Embryonic facial prominence (tissue), 1 donor: ENCODE data around the gene SETD7.

ENCODE experiments used
- DNase-seq: peaks from one replicate; pipeline ENCODE4 v3.0.0-alpha.2; 2016; ENCODE audit errors: extremely low spot score

Gene SETD7

GRCh38 chr4:139574641-139575040, 18.6 kb upstream of the SETD7 start:
- DNase-seq, result no peak

GRCh38 chr4:139568206-139568955, 12.4 kb upstream of the SETD7 start:
- no peak for DNase-seq

DNA sequence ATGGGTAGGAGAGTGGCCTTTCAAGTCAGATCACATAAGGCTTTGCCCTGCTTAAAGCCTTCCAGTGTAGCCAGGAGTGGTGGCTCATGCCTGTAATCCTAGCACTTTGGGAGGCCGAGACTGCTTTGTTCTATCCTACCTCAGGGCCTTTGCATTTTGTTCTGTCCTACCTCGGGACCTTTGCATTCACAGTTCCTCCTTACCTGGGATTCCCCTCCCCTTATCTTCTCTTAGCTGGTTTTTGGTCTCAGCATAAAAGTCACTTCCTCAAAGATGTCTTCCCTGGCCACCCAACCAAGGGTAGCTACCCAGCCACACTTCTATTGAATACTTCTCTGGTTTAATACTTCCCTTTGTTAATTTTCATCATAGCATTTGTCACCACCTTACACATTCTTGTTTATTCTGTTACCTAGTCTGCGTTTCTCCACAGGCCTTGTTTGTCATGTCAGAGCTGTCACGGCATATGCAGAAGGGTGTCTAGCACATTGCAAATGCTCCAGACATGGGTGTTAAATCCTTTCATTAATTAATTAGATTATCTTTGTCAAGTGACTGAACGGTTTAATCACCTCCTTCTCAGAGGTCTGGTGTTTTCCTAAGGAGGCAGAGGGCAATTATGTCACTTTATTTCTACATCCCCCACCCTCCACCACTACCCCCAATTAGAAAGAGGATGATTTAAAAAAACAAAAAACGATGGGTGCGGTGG, 11.3 kb upstream of the SETD7 start:
- DNase-seq, result no peak

DNA sequence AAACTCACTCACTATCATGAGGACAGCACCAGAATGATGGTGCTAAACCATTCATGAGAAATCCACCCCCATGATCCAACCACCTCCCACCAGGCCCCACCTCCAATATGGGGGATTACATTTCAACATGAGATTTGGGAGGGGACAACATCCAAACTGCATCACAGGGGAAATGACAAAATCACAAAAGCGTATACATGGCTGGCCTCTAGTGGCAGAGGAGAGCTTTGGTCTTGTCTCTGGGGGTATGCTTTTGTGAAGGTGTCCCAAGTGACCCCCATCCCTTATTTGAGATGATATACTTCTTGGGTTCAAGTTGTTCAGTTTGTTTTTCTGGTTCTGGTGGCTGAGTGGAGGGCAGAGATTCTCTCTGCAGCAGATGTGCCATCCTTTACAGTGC, 8.5 kb upstream of the SETD7 start:
- no peak for DNase-seq

GRCh38 chr4:139563515-139563914, 7.5 kb upstream of the SETD7 start:
- DNase-seq, result no peak

GRCh38 chr4:139562839-139563238, 6.8 kb upstream of the SETD7 start:
- DNase-seq, result no peak

DNA sequence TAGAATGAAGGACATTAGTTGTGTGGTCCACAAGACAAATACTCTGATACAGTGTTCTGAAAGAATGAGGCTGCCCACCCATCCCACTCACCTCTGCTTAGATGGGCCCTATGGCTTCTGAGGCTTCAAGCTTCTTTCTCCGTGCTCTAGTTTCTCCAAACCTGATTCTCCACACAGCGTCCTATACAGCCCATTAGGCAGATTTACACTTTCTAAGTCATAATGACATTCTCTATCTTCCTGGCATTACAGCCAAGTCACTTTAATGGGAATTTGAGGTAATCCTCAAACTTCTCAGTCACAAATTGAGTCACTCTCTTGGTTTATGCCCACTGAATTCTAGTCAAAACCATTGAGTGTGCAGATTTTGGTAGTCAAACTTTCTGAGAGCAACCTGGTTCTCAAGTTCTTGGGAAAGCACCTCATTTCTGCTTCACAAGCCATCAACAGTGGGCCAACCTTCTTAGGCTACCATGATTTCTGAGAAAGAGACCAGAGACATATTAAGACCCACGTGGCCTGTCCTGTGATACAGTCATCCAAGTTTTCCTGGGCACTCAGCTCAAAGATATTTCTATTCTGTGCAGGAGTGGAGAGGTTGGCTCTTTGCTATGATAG, 6.2 kb upstream of the SETD7 start:
- DNase-seq, result no peak

DNA sequence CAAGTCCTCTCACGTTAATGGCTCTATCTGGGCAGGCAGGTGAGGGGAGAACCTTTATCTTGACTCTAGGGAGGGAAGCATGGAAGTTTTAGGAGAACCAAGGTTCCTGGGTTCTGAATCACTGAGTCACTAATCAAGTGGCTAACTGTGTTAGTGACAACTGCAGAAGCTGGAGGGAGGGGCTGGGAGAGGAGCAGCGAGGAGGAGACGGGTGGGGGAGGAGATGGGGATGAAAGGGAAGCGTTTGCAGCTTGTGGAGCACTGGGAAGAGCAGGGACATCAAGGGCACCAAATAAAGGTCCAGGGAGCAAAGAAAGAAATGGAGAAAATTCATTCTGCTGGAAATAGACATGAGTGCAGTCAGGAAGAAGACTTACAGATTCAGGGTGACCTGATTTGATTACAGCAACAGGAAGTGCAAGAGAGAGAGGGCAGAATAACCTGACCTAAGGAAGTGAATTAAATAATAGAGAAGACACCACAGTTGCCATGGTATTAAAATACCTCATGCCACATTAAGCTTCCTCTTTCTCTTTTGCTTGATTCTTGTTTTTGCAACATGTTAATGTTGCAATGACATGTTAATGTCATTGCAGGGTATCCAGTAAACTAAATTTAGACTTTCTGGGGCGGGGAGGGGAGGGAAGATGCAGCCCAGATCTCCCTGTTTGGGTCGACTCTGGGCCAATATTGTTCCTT, 4.5 kb upstream of the SETD7 start:
- DNase-seq, result no peak

DNA sequence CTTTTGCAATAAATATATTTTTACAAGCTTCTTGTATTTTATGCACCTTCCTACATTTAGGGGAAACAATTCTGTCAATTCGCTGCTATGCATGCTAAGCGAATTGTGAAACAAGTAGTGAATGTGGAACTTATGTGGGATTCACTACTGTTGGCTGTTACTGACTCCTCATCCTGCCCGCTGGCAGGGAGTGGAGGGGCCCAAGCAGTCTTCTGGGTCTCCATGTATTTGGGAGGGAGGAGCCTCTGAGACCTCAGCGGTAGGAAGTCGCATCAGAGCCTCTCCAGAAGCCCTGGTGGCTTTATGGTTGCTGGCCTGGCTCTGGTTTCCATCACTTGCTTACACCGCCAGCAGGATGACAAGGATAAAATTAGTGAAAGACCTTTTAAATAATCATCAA, 3.7 kb upstream of the SETD7 start:
- no peak for DNase-seq

DNA sequence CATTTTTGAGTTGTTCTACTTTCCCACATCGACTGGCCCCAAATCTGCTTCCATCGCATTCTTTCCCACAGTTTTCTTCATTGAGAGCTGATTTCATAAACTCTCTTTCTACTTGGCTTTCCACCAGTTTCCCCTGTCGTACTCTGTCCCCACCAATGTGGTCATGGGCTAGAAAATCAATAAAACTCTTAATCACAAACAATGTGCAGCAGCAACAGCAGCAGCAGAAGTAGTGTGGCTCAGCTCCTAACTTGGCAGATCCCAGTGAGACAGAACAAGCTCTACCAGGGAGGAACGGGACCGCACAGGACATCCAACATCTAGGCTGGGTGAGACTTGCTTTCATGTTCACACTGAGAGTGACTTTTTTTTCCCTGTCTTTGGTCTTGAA, 3.1 kb upstream of the SETD7 start:
- no peak for DNase-seq

DNA sequence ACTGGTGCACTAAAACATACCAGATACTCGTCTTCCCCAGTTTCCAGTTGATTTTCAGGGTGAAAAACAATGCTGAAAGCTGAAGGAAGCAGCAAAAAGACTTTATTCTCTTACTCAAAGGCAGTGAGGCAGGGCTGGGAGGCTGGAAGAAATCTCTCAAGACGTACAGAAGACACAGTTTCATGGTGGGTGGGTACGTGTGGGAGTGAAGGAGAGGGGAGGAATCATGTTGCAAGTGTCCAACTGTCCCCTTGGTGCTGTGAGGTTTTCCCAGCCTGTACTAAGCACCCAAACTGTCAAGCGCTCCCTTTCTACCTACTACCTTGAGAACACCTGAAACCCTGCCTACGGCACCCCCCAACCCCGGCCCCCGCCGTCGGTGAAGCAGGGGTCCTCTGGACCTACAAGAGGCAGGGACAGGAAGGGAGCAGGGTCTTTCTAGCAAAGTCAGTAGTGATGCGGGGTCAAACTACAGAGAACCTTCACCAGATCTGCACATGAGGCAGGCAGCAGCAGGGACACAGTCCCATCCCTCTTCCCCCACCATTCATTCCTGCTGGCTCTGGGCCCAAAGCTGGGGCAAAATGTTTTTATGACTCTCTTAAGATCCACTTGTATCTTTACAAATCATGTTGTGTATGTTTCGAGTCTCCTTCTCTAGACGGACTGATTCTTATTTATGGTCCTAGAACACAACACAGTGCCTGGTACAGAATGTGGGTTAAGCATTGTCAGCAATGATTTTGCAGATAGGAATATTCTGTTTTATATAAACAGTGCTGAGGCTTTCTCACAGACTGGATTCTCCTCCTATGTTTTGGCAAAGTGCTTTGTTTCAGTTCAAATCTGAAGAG, 2.4 kb upstream of the SETD7 start:
- DNase-seq, result no peak

- no peak for DNase-seq
Measured at GRCh38 chr4:139557556-139558110, 1.6 kb upstream of the SETD7 start.

DNA sequence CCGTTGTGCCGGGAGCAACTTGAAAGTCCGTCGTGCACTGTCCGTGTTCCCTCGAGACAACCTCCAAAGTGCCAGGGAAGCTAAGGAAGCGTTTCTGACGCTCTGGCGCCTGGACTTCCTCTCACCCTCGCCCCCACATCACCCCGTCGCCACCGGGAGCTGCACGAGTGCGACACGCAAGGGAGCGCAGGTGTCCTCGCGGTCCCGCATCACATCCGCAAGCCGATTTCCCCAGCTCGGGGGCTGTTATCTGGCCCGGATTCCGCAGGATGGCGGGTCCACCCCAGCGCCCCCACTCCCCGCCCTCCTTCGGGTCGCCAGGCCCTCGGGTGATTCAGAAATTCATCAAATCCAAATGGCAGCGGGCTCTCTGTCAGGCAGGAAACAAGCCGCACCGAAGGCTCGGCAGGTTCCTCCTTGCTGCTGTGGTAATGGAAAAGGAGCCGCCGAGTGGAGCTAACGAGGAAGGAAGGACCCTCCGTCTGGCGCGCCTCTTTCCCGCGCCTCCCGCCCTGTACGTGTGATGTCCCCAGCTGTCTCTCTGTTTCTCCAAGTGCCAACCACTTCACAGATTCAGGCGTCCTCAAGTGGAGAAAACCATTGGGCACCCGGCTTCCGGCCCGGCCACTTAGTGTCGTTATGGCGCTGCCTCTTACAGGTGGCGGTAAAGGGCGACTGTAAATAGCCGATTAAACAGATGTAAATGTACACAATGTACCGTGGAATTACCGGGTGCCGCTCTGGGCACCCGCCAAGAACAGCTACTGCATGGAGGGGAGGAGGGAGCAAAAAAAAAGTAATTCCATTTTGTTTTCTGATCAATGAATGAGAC, 921 bp upstream of the SETD7 start:
- no peak for DNase-seq

- DNase-seq, result no peak
Measured at GRCh38 chr4:139555705-139556070, 331 bp downstream of the SETD7 start.

GRCh38 chr4:139554893-139555704, 920 bp downstream of the SETD7 start:
- DNase-seq, result peak; percentile 82

DNA sequence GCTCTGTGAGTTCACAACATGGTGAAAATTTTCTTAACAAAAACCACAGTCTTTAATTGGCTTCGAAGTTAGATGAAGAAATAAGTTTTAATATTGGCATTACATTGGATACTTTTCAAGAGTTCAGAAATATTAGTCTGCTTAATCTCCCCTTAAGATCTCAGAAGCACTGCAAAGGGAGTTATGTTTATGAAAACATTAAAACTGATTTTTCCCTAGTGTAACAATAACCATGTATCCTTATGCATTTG, 1.5 kb downstream of the SETD7 start:
- no peak for DNase-seq

- no peak for DNase-seq
Measured at GRCh38 chr4:139553751-139554641, 2.0 kb downstream of the SETD7 start.

DNA sequence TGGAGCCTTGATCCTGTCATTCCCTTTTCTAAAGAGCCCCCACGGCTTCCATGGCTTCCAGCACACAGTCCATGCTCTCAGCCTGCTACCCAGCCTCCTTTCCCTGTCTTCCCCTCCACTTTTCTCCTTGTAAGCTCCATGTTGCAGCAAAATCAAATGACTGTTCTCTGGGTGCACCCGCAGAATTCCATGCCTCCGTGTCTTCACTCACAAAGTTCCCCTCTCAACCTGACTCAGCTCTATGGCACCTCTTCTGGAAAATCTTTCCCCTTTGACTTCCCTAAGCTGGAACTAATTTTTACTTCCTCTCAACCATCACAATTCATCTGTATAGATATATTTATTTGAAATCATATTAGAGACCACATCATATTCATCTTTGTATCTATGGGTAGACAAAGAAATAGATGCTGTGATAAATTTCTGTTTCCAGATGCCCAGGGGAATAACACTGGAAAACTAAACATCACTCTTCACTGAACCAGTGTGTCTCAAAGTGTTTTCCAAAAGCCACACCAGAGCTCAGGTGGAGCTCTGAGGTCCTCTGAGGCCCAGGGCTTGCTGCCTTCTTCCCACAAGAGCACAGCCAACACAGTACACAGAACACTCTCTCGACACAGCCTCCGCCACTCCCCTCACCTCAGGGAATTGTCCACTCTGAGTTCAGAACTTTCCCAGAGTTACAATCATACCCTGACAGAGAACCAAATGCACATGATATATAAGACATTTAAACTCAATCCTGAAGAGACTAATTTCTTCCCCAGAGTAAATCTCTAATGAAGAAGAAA, 3.3 kb downstream of the SETD7 start:
- DNase-seq, result no peak
